ENCODE measurements around the gene MON1B. TPM values are rescaled to one million over a fixed set of nuclear protein-coding genes. Genes with fewer than 3 reads are reported as not detected.
"Not testable (repeated sequence)": the region's sequence is repeated elsewhere in the genome, so short reads cannot be mapped to it uniquely, and the experiment has no call there.

MON1B gene
- 10 to 100 TPM; 61.3 to 65.6 TPM for total RNA-seq
- total RNA-seq, result 55.4 to 70.1 reads per million in 2 donors

- Mint-ChIP-seq H3K27ac (peak within 1 kb of the TSS; percentile 98), H3K4me1 (peaks cover 31% of the 10 kb centered on the region), H3K36me3 (ENCODE audit: low read depth) (peaks cover 14% of the 10 kb centered on the region), H3K27me3 (no peaks in the 10 kb centered on the region), H3K4me3 (peak within 1 kb of the TSS; percentile 93)
- DNase-seq (peak; percentile 84 to 92 (median 90)), ATAC-seq (peak; percentile 94)
- H3K9me3 ChIP-seq (ENCODE audit: control insufficient read depth, low read length, poor library complexity, severe bottlenecking), result no peaks in the 10 kb centered on the region
Measured at GRCh38 chr16:77190478-77191258, at the start of gene MON1B. Gene MON1B, plus strand, starts transcription at chr16:77191190. Its CDS starts 296 bp downstream, at chr16:77191486.

- H3K9me3 ChIP-seq (ENCODE audit: control insufficient read depth, low read length, poor library complexity, severe bottlenecking), result no peaks in the 10 kb centered on the region
- no peaks in the 10 kb centered on the region for H3K36me3 Mint-ChIP-seq (ENCODE audit: low read depth)
- DNase-seq, result no peak
- H3K27me3 Mint-ChIP-seq, result peaks cover 23% of the 10 kb centered on the region
- ATAC-seq, result no peak
- no peak overlapping the region for H3K4me3 Mint-ChIP-seq
- no peaks in the 10 kb centered on the region for H3K4me1 Mint-ChIP-seq
- H3K27ac Mint-ChIP-seq, result no peak overlapping the region
Measured at GRCh38 chr16:77143364-77143763, 47.6 kb upstream of the MON1B start.

- H3K27me3 Mint-ChIP-seq, result peaks cover 34% of the 10 kb centered on the region
- H3K36me3 Mint-ChIP-seq (ENCODE audit: low read depth), result no peaks in the 10 kb centered on the region
- no peaks in the 10 kb centered on the region for H3K9me3 ChIP-seq (ENCODE audit: control insufficient read depth, low read length, poor library complexity, severe bottlenecking)
- no peak for DNase-seq
- no peaks in the 10 kb centered on the region for H3K4me1 Mint-ChIP-seq
- no peak for ATAC-seq
- no peak overlapping the region for H3K27ac Mint-ChIP-seq
- no peak overlapping the region for H3K4me3 Mint-ChIP-seq
Measured at GRCh38 chr16:77148121-77148520, 42.9 kb upstream of the MON1B start.

GRCh38 chr16:77157346-77158058, 33.5 kb upstream of the MON1B start:
- Mint-ChIP-seq H3K4me1 (no peaks in the 10 kb centered on the region), H3K27ac (no peak overlapping the region), H3K27me3 (peaks cover 55% of the 10 kb centered on the region), H3K4me3 (no peak overlapping the region), H3K36me3 (ENCODE audit: low read depth) (no peaks in the 10 kb centered on the region)
- DNase-seq, result no peak
- ATAC-seq, result no peak
- no peaks in the 10 kb centered on the region for H3K9me3 ChIP-seq (ENCODE audit: control insufficient read depth, low read length, poor library complexity, severe bottlenecking)

- DNase-seq (no peak), ATAC-seq (no peak)
- Mint-ChIP-seq H3K36me3 (ENCODE audit: low read depth) (no peaks in the 10 kb centered on the region), H3K4me3 (no peak overlapping the region), H3K27me3 (peaks cover 55% of the 10 kb centered on the region), H3K27ac (no peak overlapping the region), H3K4me1 (no peaks in the 10 kb centered on the region)
- no peaks in the 10 kb centered on the region for H3K9me3 ChIP-seq (ENCODE audit: control insufficient read depth, low read length, poor library complexity, severe bottlenecking)
Measured at GRCh38 chr16:77158293-77158692, 32.7 kb upstream of the MON1B start.

GRCh38 chr16:77165006-77165405, 26.0 kb upstream of the MON1B start:
- peaks cover 77% of the 10 kb centered on the region for H3K27me3 Mint-ChIP-seq
- no peaks in the 10 kb centered on the region for H3K9me3 ChIP-seq (ENCODE audit: control insufficient read depth, low read length, poor library complexity, severe bottlenecking)
- no peaks in the 10 kb centered on the region for H3K4me1 Mint-ChIP-seq
- no peak for ATAC-seq
- H3K4me3 Mint-ChIP-seq, result no peak overlapping the region
- no peaks in the 10 kb centered on the region for H3K36me3 Mint-ChIP-seq (ENCODE audit: low read depth)
- no peak overlapping the region for H3K27ac Mint-ChIP-seq
- no peak for DNase-seq

GRCh38 chr16:77165536-77166236, 25.3 kb upstream of the MON1B start:
- H3K4me1 Mint-ChIP-seq; H3K4me3 Mint-ChIP-seq; H3K36me3 Mint-ChIP-seq (ENCODE audit: low read depth): not testable (repeated sequence)

GRCh38 chr16:77166726-77167125, 24.3 kb upstream of the MON1B start:
- no peak for ATAC-seq
- no peak for DNase-seq
- Mint-ChIP-seq H3K36me3 (ENCODE audit: low read depth) (no peaks in the 10 kb centered on the region), H3K27me3 (peaks cover 78% of the 10 kb centered on the region), H3K27ac (no peak overlapping the region), H3K4me3 (no peak overlapping the region), H3K4me1 (no peaks in the 10 kb centered on the region)
- no peaks in the 10 kb centered on the region for H3K9me3 ChIP-seq (ENCODE audit: control insufficient read depth, low read length, poor library complexity, severe bottlenecking)

More at GRCh38 chr16:77165536-77166236, 25.3 kb upstream of the MON1B start:
- H3K27me3 Mint-ChIP-seq, result peaks cover 77% of the 10 kb centered on the region
- H3K9me3 ChIP-seq (ENCODE audit: control insufficient read depth, low read length, poor library complexity, severe bottlenecking); DNase-seq; H3K27ac Mint-ChIP-seq; ATAC-seq: not testable (repeated sequence)

- H3K4me3 Mint-ChIP-seq, result no peak overlapping the region
- no peaks in the 10 kb centered on the region for H3K9me3 ChIP-seq (ENCODE audit: control insufficient read depth, low read length, poor library complexity, severe bottlenecking)
- ATAC-seq (no peak), DNase-seq (no peak)
- H3K4me1 Mint-ChIP-seq, result no peaks in the 10 kb centered on the region
- no peaks in the 10 kb centered on the region for H3K36me3 Mint-ChIP-seq (ENCODE audit: low read depth)
- peaks cover 66% of the 10 kb centered on the region for H3K27me3 Mint-ChIP-seq
- no peak overlapping the region for H3K27ac Mint-ChIP-seq
Measured at GRCh38 chr16:77168901-77169300, 22.1 kb upstream of the MON1B start.

GRCh38 chr16:77169650-77170236, 21.2 kb upstream of the MON1B start:
- Mint-ChIP-seq H3K4me1 (no peaks in the 10 kb centered on the region), H3K27ac (no peak overlapping the region), H3K36me3 (ENCODE audit: low read depth) (no peaks in the 10 kb centered on the region), H3K27me3 (peaks cover 66% of the 10 kb centered on the region), H3K4me3 (no peak overlapping the region)
- peak in 1 of 3 donors; percentile 28 for DNase-seq
- peak; percentile 74 for ATAC-seq
- H3K9me3 ChIP-seq (ENCODE audit: control insufficient read depth, low read length, poor library complexity, severe bottlenecking), result no peaks in the 10 kb centered on the region

GRCh38 chr16:77170805-77171204, 20.2 kb upstream of the MON1B start:
- H3K4me3 Mint-ChIP-seq, result no peak overlapping the region
- ATAC-seq (no peak), DNase-seq (no peak)
- no peaks in the 10 kb centered on the region for H3K36me3 Mint-ChIP-seq (ENCODE audit: low read depth)
- no peaks in the 10 kb centered on the region for H3K9me3 ChIP-seq (ENCODE audit: control insufficient read depth, low read length, poor library complexity, severe bottlenecking)
- no peak overlapping the region for H3K27ac Mint-ChIP-seq
- no peaks in the 10 kb centered on the region for H3K4me1 Mint-ChIP-seq
- peaks cover 65% of the 10 kb centered on the region for H3K27me3 Mint-ChIP-seq

- DNase-seq, result no peak
- Mint-ChIP-seq H3K27me3 (peaks cover 65% of the 10 kb centered on the region), H3K27ac (no peak overlapping the region), H3K4me1 (no peaks in the 10 kb centered on the region), H3K36me3 (ENCODE audit: low read depth) (no peaks in the 10 kb centered on the region), H3K4me3 (no peak overlapping the region)
- ATAC-seq, result peak; percentile 67
- H3K9me3 ChIP-seq (ENCODE audit: control insufficient read depth, low read length, poor library complexity, severe bottlenecking), result no peaks in the 10 kb centered on the region
Measured at GRCh38 chr16:77171745-77172635, 19.0 kb upstream of the MON1B start.
